T1000 (cell line): ENCODE results near the gene CD36.
A peak's percentile ranks its signal among the peaks of the same experiment; 100 is the strongest.

Experiments used
- DNase-seq: peaks from one replicate; lab custom pipeline; 2025; ENCODE audit warnings: mixed read lengths; lab: John Stamatoyannopoulos, UW

CD36 gene

DNA sequence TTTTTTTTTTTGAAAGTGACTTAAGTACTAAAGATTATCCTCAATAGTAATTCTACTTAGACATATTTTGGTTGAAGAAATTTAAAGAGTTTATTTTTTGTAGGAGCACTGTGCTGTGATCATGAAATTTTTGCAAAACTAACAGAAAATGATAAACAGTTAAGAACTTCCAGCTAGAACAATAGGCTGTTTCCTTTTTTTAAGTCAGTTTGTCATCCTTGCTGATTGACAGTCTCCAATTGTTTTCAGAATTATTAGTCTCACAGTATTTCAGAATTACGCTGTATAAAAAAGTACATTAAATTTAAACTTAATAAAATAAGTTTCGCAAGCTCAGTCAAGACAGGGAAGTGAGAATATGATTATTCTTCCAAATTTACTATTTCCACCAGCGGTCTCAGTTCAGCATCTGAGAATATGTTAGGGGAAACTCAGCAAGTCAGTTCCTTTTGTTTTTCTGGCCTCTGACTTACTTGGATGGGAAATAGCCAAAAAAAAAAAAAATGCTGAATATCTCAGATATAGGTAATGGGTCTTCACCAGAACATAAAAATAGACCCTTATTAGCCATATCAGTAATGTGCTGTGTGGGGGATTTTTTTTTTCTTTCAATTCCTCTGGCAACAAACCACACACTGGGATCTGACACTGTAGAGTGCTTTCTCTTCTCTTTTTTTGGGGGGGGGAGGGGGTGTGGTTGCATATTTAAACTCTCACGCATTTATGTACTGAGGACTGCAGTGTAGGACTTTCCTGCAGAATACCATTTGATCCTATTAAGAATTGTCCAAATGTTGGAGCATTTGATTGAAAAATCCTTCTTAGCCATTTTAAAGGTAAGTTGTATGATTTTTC lies at the start of gene CD36:
CD36 (plus strand) TSS at position 732 of the 855 bp plus-strand sequence. CDS start 8,099 bp downstream, outside the sequence.
- DNase-seq: no peak

GRCh38 chr7:80589631-80590030 lies 48.8 kb upstream of the CD36 start:
- no peak for DNase-seq

DNA sequence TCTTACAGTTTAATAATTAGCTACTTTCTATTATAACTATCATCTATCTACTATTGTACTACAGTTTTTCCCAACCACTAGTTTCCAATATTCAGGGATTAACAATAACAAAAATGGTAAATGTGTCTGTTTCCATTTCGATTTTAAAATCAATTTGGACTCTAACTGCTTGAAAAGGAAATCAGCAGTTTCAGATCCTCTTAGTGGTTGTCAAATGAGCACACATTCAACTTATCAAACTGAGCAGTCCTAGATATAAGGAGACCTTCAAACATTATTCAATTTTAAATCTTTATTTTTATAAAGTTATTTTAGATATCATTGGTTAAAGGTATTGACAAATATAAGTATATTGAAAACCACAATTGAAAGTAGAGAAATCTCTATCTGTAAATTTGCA lies 46.8 kb upstream of the CD36 start:
- DNase-seq: no peak

DNA sequence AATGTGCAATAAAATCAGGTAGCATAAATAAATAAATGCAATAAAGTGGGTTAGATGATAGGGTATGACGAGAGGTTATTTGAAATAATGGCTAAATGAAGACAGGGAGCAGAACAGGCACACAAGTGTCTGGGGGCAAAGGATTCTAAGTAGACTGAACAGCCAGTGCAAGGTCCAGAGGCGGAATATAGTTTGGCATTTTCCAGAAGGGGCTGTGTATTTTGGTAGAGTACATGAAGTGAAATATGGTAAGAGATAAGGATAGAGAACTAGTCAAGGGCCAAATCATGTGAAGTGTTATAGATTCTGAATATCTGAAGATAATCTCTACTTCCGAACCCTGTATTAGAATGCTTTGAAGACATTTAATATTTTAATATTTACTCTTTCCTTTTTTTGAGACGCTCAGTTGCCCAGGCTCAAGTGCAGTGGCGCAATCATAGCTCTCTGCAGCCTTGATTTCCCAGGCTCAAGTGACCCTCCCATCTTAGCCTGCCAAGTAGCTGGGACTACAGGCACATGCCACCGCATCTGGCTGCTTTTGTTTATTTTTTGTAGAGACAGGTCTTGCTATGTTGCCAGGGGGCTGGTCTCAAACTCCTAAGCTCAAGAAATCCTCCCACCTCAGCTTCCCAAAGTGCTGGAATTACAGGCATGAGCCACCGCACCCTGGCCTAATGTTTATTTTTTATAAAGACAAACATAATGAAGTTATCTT lies 44.4 kb upstream of the CD36 start:
- DNase-seq: no peak

- DNase-seq: no peak
Observed at GRCh38 chr7:80596933-80597517, 41.4 kb upstream of the CD36 start.

DNA sequence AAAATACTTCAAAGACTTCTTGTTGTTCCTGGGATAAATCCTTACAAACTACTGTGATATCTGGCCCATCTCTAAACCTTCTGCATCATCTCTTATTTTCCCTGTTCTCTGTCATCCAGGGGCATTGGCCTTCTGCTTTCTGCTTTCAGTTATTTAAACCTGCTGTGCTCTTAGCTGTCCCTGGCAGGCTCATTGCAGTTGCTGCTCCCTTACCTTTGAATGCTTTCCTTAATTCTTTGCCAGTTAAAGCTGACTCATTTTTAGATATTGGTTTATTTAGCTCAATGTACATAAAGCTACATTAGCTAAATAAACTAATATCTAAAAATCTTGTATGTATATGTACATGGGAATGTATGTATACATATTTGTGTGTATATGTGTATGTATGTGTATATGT lies 40.6 kb upstream of the CD36 start:
- DNase-seq: no peak

DNA sequence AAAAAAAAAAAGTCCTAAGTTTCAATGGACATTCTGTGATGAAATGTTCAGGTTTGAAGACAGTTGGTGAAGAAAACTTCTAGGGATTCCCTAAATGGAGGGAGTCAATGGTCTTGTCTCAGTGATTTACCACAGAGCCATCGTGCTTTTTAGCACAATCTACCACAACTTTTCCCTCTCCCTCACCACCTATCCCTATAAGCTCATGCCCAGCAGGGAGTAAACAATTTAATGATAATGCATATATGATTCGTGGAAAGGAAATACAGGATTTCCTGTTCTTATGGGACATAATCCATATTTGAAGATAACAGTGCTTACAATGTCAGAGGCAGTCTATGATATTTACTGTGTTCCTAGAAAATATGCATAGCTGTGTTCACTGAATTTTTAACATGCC lies 38.4 kb upstream of the CD36 start:
- no peak for DNase-seq

GRCh38 chr7:80601999-80602398 lies 36.4 kb upstream of the CD36 start:
- no peak for DNase-seq

GRCh38 chr7:80603940-80604339 lies 34.5 kb upstream of the CD36 start:
- DNase-seq: no peak

DNA sequence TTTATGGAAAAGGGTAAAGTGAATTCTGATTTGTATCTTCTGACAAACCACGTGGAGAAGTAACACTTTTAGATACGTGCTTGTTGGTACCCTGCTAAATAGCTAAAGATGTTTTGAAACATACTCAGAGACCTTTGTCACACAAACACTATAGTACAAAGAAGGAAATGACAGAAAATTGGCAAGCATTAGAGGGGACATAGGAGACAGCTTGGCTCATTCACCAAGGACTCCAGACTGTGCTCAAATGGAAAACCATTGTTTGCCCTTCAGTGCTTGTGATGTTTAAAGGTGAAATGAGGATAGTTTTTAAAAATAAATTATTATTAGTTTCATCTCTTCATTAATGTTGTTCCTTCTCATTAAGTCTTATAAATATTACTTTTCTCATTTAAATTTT lies 34.0 kb upstream of the CD36 start:
- no peak for DNase-seq

DNA sequence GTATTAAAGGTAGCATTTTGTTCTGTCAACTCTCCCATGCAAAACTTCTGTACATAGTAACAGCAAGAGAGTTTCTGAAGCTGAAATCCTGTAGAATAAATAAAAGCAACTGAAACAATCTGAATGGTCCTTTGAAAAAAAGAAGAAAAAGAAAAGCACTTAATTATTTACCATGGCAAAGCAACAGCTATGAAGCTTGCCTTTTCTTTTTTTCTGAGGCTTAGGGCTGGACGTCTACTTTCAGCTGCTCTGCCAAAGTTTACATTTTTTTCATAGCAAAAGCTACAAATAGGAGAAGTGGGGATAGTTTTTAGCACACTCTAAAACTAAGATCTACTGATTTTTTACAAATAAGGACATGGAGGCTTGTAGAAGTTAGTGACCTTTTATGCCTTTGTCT lies 31.3 kb upstream of the CD36 start:
- DNase-seq: no peak

DNA sequence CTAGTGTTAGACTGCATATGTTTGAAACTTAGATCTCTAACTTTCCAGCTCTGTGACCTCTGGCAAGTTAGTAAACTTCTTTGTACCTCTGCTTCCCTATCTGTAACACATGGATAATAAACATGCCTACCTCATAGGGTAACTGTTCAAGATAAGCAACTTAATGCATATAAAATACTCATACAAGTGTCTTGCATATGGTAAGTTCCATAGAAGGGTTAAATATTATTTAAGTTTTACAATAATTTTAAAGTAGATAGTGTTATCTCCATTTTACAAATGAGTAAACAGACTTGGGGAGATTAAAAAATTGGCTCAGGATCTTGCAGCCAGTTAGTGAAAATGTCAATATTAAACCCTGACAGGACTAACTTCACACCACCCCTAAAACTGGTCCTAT lies 30.1 kb upstream of the CD36 start:
- no peak for DNase-seq

DNA sequence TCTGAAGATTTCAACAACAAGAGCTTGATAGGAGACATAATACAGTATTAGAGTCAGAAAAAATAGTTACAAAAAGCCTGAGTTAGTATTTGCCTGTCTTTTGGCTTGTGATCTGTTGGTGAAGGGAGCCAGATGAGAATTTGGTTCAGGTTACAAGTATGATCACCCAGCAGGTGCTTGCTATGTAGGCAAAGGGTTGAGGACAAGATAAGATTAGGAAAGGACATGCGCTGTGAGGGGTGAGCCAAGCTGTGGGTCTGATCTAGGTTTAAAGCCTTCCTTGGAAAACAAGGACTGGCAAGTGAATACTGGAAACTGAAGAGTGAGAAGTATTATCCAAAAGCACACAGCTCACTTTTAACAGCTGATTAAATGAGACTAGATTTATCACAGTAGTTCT lies 28.7 kb upstream of the CD36 start:
- no peak for DNase-seq

DNA sequence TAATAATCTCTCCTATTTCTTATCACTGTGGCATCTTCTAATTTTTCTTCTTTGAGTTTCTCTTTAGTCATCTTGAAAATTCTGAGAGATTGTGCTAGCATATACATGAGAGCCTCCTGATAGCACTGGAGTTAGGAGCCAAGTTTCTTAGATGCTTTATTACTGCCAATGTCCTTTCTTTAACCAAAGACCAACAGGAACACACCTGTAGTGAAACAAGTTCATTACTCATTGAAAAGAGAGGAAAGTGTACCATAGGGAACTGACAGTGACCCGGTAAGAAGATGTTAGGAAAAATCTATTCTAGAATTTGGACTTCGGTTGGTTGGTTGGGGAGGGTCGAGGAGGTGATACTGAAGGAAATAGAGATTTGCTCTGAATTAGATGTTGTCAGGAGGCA lies 27.1 kb upstream of the CD36 start:
- DNase-seq: no peak

GRCh38 chr7:80611779-80612178 lies 26.7 kb upstream of the CD36 start:
- DNase-seq: no peak

DNA sequence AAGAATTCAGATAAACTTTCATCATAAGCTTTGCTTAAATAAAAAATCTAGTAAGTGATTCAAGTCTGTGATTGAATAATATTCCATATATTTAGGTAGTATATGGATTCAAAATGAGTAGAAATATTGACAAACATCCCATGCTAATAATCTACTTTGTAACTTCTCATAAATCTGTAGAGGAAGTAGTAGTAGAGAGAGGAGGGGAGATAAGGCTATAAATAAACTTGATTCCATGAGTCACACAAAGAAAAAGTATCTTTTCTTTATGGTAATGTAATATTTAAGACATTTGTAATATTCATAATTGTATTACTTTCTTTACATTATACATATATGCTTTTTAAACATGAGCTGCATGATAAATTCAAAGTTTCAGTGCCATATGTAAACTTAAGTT lies 25.6 kb upstream of the CD36 start:
- no peak for DNase-seq

GRCh38 chr7:80613519-80613918 lies 24.9 kb upstream of the CD36 start:
- no peak for DNase-seq

- peak; percentile 35 for DNase-seq
Observed at GRCh38 chr7:80614851-80615271, 23.6 kb upstream of the CD36 start.

DNA sequence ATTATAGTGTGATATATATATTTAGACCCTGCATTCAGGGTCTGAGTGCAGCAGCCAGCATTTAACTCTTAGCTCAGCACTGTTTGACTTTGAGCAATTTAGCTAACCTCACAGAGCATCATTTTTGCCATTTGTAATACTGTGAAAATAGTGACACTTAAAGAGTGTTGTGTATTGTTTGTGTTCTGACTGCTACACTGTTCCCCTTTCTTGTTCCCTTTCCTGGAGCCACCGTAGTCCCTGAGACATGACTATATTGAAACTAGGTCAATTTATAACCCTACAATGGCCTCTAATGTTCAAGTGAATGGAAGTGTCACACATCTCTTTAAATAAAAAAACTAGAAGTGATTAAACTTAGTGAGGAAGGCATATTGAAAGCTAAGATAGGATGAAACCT lies 20.3 kb upstream of the CD36 start:
- DNase-seq: no peak

- DNase-seq: no peak
Observed at GRCh38 chr7:80619741-80620140, 18.7 kb upstream of the CD36 start.

- no peak for DNase-seq
Observed at GRCh38 chr7:80622541-80622940, 15.9 kb upstream of the CD36 start.

DNA sequence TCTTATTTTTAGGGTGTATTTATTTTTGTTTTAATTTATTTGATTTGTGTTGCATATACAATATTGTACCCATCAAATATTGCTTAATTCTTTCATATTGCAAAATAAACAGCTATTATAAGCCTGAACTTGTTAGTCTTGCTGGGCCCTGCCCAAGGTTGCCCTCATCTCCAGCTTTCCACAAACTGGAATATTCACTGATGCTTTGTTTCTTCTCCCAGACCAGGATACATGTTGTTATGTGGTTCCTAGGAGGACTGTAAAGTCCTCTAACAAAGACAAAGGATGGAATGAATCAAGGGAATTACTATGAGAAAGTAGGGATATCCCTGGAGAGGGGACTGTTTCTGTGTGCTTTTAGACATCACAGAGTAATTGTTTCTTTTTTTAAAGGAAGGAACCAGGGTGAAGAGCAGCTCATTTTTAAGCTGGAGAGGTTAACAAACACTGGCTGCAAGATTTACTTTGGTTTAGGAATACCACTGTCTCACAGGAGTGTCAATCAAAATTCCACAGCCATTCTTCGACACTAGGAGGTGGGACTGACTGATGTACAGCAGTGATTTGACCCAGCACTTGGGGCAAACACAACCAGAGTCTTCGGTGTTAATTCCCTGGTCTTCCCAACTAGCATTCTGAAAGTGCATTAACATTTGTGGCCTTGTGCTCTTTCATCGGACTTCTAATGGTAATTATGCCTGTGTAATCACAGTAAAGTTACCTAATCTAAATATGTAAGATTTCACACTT lies 14.8 kb upstream of the CD36 start:
- no peak for DNase-seq
